COLO829 (cell line): ENCODE data around the gene CACNG1.
"Not testable (repeated sequence)": the region's sequence is repeated elsewhere in the genome, so short reads cannot be mapped to it uniquely, and the experiment has no call there.

Source experiments
- DNase-seq: peaks from one replicate; pipeline ENCODE4 v3.0.0; 2012; ENCODE audit warnings: low spot score

The CACNG1 gene

DNA sequence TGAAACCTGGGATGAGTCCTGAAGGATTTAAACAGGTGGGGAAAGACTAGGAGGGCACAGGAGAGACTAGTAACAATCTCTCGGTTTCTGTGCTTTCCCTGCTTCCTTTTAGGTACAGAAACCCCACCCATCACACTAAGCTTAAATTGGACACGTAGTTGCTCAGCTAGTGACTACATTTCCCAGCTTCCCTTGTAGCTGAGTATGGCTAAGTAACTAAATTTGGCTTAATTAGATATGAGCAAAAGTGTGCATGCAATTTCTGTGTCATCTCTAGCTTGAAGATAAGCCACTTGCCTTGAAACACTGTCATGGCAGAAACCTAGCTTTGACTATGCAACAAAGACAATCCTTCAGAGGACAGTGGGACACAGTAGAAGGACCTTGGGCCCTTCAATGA is 36.5 kb downstream of the CACNG1 start:
- no peak for DNase-seq

DNA sequence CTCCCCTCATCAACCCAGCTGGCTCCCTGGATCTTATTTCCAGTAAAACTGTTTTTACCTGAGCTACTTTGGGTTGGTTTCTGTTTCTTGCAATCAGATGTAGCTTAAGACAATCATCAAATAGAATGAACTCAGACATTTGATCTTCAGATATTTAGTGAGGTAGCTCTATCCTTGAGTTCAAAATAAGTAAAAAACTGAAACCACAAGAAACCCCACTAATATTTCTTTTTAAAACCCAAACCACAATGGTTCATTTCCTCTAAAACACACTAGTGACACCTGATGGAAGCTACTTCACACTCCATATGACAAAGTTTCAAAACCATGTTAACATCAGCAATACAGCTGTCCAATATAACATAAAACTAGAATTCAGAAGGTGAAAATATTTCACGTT is 37.8 kb downstream of the CACNG1 start:
- DNase-seq: no peak

DNA sequence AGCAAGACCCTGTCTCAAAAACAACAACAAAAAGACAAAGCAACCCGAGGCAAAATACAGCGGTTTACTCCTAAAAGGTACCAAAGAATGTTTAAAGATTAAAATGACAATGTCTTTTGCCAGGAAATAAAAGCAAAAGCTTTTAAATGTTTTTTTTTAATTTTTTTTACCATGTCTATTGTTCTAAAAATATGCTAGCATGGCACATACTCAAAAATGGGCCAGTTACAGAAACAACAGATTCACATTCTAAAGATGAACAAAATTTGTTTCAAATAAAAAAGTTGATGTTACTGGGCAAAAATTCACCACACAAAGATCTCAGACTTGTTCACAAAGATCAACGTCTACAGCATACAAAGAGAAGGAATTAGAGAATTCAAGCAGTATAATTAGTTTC is 41.1 kb downstream of the CACNG1 start:
- DNase-seq: no peak

DNA sequence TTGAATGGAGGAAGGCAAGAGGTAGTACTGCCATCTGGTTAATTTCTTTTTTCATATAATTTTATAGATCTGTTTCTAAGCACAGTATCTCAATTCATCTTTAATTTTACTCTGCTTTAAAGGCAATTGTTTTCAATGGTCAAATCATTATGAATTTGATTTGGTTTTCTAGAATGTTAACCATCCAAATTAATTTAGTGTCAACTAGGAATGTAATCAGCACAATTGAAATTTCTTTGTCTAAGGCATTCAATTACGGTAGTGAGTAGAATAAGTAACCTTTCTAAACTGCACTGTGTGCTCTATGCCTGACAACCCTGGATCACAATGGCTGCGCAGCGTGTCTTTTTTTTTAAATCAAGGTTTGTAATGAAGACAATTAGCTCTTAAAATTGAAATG is 44.3 kb downstream of the CACNG1 start:
- no peak for DNase-seq

DNA sequence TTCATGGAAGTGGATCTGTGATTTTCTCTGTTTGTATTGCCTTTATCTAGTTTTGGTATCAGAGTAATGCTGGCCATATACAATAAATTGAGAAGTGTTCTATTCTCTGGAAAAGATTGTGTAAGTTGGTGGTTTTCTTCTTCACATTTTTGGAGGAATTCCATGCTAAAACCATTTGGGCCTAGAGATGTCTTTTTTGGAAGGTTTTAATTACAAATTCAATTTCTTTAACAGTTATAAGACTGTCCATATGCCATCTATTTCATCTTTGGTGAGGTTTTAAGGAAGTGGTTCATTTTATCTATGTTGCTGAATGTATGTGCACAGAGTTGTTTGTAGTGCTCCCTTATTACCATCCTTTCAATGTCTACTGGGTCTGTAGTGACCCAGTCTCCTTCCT is 46.0 kb downstream of the CACNG1 start:
- DNase-seq: no peak

DNA sequence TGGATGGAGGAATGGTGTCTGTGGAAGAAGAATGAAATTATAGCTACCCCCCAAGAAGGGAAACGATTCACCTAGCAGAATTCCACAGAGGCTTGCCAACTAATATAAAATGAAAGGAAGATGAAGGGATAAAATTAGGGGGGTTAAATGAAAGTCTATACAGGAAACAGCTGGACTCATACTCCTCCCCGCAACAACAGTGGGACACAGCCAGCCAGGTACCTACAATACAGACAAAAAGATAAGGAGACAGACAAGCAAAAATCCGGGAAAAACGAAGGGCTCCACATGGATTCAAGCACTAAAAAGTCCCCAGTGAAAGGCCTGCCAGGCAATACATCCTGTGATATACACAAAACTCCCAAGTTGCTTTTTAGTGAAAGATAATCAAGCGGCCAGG is 47.9 kb downstream of the CACNG1 start:
- no peak for DNase-seq

DNA sequence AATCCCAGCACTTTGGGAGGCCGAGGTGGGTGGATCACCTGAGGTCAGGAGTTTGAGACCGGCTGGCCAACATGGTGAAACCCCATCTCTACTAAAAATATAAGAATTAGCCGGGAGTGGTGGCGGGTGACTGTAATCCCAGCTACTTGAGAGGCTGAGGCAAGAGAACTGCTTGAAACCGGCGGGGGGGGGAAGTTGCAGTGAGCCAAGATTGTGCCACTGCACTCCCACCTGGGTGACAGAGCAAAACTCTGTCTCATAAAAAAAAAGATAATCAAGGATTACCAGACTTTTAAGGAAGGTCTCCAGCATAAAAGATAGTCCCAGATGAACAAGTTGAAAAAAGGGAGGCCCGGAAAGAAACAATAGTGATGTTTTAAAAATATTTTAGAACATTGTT is 48.4 kb downstream of the CACNG1 start:
- not testable (repeated sequence) for DNase-seq

DNA sequence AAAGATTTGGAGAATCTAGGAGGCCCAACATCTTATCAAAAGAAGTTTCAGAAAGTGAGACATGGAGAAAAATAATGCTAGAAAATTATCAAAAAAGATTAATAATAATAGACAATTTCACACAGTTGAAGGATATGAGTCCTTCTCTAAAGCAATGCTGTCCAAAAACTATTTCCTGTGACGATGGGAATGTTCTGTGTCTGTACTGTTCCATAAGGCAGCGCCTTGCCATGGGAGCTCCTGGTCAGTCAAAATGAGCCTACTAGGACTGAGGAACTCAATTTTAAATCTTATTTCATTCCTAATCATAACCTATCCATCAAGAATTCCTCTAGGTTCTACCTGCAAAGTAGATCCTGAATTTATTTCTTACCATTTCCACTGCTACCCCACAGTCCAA is 49.0 kb downstream of the CACNG1 start:
- no peak for DNase-seq

DNA sequence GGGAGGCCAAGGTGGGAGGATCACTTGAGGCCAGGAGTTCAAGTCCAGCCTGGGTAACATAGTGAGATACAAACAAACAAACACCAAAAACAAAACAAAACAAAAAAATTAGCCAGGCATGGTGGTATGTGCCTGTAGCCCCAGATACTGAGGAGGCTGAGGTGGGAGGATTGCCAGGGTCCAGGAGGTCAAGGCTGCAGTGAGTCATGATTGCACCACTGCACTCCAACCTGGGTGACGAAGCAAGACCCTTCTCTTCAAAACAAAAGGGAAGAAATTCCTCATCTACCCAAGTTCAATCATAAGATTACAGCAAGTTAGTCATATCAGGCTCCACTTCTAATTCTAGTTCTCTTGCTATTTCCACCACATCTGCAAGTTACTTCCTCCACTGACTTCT is 50.9 kb downstream of the CACNG1 start:
- DNase-seq: not testable (repeated sequence)

DNA sequence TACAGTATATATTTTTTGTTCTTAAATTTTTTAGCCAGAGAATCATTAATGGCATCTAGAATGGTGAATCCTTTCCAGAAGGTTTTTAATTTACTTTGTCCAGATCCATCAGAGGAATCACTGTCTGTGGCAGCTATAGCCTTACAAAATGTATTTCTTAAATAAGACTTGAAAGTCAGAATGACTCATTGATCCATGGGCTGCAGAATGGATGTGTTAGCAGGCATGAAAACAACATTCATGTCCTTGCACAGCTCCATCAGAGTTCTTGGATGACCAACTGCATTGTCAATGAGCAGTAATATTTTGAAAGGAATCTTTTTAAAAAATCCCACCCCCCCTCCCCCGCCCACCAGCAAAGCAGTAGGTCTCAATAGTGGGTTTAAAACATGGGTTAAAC is 51.4 kb downstream of the CACNG1 start:
- no peak for DNase-seq

DNA sequence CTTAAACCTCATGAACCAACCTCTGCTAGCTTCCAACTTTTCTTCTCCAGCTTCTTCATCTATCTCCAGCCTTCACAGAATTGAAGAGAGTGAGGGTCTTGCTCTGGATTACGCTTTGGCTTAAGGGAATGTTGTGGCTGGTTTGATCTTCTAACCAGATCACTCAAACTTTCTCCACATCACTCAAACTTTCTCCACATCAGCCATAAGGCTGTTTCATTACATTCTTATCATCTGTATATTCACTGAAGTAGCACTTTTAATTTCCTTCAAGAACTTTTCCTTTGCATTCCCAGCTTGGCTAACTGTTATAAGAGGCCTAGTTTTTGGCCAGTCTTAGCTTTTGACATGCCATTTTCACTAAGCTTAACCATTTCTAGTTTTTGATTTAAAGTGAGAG is 52.3 kb downstream of the CACNG1 start:
- DNase-seq: no peak

DNA sequence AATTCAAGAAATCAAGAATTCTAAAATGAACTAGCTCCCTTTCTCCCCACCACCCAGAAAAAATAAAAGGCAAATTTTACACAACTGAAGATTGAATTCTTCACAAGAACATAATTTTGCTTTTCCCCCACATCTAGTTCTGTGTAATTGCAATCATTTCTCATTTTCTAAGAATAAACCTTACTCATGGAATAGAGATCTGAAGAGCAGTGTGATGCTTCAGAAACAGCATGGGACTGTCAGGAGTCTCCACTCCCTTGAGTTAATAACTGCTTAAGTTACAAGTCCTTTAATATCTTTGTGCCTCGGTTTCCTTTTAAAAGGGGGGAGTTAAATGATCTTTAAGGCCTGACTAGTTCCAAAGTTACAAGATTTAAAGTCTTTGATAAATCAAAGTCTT is 53.7 kb downstream of the CACNG1 start:
- DNase-seq: no peak

DNA sequence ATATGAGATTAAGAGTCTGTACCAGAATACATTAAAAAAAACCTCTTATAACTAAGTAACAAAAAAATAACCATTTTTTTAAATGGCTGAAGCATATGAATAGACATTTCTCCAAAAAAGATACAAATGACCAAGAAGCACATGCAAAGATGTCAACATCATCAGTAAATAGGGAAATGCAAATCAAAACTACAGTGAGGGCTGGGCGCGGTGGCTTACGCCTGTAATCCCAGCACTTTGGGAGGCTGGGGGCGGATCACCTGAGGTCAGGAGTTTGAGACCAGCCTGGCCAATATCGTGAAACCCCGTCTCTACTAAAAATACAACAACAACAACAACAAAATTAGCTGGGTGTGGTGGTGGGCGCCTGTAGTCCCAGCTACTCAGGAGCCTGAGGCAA is 60.3 kb downstream of the CACNG1 start:
- not testable (repeated sequence) for DNase-seq

DNA sequence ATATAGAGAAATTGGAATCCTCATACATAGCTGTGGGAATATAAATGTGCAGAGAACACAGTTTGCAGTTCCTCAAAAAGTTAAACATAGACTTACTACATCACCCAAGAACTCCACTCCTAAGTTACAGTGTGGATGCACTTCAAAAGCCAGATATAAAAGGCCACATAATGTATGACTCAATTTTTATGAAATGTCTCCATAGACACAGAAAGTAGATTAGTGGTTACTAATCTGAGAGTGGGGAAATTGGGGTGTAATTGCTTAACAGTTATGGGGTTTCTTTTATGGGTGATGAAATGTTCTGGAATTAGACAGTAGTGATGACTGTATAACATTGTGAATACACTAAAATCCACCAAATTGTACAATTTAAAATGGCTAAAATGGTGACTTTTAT is 60.9 kb downstream of the CACNG1 start:
- DNase-seq: no peak
